Left renal cortex interstitium (tissue), 4 donors: Measurements from ENCODE around the gene BTBD9. TPM values are rescaled to one million over a fixed set of nuclear protein-coding genes. Genes with fewer than 3 reads are reported as not detected.

Experiments used
- DNase-seq, 4 donors: peaks; one replicate each; pipeline ENCODE4 v3.0.0-alpha.2; 2013; ENCODE audit warnings: low read depth in 4 of 4, low spot score in 2 of 4, missing footprints in 1 of 4
- polyA plus RNA-seq, 4 donors: library from polyadenylated mRNA; unstranded; fragments of 120-200 nt; gene quantifications; one replicate each; pipeline ENCODE4 v1.2.1, GENCODE V29; 2013; ENCODE audit not compliant: insufficient read length in 4 of 4

Gene BTBD9
- polyA plus RNA-seq, 4 donors = 12.1 to 15.7 (median 12.9) TPM

DNA sequence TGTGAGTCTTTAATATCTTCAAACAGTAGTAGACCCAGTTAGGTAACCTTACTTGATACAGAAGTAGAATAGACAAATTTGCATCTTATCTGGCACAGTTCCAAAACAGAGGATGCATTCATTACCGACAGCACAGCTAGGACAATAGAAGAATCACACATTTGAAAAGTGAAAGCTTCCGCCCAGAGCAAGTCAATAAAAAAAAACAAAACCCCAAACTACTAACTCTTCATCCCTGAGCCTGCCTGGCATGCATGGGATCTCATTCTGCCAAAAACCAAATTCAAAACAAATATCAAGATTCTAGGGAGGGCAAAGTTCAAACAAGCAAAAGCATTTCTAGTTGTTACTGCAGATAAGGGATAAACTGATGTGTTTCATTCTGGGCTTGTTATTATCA lies 235.4 kb downstream of the BTBD9 start:
- no peak for DNase-seq

DNA sequence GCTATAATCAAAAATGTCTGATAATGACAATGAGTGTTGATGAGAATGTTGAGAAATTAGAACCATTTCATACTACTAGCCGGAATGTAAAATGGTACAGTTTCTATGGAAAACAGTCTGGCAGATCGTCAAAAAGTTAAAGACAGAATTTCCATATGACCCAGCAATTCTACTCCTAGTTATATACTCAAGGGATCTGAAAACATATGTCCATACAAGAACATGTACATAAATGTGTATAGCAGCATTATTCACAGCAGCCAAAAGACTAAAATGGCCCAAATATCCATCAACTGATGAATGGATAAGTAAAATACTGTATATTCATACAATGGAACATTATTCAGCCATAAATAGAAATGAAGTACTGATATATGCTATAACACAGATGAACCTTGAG lies 236.2 kb downstream of the BTBD9 start:
- no peak for DNase-seq

DNA sequence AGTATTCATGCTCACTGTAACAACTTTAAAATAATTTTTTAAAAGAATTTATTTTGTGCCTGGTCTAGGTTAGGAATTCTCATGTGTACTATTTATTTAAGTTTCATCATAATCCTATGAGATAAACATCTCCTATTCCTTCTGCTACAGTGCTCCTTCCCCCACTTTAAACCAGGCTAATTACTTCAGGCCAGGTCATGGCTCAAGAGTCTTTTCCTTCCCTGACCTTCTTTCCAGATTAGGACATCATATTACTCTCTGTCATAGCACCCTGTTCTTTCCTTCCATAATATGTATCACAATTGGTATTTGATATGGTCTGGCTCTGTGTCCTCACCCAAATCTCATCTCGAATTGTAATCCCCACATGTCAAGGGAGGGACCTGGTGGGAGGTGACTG lies 239.0 kb downstream of the BTBD9 start:
- no peak for DNase-seq

DNA sequence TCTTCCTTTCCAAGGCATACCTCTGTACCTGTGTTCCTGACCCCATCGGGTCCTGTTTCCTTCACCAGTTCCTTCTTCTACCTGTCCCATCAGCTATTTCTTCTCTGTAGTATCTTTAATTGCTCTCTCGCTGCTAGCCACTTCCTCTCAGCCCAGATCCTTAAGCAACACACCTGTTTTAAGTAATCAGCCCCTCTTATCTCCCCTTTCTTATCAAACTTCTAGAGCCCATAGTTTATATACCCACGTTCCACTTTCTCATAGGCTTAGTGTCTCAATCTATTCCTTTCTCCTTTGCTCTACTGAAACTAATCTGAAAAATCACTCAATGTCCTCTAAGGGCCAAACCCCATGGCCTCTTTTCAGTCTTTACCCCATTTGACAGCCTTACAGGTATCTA lies 239.6 kb downstream of the BTBD9 start:
- no peak for DNase-seq

DNA sequence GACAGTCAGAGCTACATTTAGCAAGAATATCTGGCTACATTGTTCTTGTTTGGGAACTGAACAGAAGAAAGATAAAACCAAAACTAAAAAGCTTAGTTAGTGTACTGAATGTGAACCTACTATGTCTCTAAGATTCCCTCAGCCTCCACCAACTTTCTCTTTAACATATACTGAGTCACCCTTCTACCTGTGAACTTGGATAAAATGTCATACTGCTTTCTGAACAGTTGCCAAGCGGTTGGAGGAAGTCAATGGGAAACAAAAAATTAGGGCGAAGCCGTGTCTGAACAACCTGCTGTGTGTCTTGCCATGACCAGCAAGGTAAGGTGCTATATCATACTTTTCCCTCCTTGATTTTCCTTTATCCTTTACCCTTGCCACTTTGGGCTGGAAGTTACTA lies 243.5 kb downstream of the BTBD9 start:
- DNase-seq = no peak

DNA sequence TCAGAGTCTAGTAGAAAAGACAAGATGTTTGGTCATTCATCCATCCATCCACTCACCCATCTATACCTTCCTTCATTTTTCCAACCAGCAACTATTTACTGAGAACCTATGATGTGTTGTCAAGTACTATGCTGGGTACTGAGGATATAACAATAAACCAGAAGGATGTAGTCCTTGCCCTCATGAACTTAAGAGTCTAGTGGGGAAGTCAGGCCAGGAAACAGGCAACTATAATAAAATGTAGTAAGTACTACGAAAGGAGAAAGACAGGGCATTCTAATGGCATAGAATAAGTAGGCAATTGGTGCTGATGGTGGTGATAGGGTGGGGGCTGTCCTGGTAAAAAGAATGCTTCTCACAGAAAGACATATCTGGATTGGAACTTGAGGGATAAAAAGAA lies 245.7 kb downstream of the BTBD9 start:
- DNase-seq = no peak

DNA sequence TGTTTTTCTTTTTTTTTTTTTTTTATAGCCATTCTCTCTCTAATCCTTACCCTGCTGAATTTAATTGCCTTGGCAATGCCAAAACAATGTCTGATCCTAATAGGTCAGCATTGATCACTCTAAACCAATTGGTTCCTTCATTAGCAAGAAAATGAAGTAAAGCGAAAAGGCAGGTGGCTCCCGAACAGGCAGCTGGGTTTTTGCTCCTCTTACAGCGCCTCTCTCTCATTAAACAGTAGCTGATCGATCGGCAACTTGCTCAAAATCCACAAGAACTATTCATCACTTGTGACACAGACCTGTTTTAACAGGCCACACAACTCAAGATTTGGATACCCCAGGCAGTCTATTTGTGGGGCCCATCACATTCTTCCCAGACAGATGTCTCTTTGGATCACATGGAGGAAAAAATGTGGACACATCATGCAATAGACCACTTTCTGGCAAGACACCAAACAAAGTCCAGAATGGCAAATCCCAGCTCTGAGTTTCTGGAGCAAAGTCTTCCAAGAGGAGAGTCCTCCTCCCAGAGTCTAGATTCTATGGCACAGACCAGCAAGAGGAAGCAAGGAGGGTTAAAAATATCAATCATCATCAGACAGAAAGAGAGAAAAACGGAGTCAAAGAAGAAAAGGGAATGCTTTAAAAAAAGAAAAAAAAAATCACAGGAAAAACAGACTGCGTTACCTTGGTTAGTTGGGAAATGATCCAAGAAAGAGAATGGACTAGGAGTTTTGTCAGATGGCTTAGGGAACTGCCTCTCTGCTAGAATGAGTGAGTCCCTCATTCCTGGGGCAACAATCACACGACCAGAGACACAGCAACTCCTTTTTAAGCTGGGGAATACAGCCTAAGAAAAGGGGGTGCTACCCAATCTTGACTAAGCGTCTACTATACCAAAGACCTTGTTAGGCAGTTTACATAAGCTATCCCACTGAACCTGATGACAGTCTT lies 247.8 kb downstream of the BTBD9 start:
- DNase-seq = no peak

DNA sequence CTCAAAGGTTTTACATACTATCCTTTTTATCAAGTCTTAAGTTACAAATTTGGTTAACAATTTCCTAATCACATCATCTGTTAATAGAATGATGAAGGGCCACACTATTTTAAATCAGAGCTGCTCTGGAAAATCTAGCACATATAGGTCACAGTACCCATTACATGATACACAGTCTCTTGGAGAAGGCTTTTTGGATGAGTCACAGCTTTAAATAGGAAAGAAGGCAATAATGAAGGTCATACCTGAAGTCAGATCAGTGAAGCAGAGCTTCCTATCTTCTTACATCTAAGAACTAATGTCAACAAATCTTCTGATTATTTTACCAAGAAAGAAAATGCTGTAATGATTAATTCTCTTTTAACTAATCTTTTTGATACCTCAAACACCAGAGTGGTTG lies 248.5 kb downstream of the BTBD9 start:
- no peak for DNase-seq

DNA sequence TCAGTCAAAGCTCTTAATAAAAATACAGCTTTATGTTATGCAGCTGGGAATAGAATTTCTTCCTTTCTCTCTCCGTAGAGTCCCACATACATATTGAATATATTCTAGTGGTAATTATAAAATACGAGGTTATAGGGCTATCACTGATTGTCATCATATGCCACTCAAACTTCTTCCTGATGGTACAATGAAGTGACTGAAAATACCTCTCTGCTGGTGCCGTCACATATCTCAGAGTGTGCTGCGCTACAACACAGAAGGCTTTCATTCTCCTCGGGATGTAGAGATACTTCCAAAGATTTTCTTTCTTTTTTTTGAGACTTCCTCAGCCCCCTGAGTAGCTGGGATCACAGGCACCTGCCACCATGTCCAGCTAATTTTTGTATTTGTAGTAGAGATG lies 249.9 kb downstream of the BTBD9 start:
- DNase-seq = no peak

DNA sequence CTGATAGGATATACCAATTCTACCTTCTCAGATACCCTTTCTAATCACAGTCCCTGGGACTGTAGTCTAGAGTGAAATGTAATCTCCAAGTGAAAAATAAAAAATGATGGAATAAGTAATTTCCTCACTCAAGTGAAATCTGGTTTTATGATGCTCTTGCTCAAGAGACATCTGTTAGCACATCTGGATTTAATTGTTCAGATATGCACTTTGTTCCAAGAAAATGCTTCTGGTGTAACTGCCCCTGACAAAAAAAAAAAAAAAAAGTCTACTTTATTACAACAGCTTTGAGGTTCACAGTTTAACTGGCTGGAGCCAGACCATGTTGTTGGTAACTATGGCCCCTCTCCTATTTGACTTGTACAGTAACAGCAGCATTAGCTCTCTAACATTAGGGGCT lies 251.8 kb downstream of the BTBD9 start:
- DNase-seq = no peak

DNA sequence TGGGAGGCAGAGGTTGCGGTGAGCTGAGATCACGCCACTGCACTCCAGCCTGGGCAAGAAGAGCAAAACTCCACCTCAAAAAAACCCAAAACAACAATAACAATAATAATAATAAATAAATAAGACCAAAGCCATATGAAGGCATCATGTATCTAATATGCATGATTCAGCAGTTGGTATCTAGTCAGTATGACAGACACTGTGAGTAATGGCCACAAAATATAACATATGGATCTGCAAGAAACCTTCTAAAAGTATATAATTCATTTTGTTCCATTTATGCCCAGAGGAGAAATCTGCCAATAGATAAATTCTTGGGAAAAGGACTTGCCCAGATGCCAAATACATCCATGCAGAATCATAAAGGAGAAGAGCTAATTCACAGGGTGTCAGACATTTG lies 252.3 kb downstream of the BTBD9 start:
- no peak for DNase-seq

DNA sequence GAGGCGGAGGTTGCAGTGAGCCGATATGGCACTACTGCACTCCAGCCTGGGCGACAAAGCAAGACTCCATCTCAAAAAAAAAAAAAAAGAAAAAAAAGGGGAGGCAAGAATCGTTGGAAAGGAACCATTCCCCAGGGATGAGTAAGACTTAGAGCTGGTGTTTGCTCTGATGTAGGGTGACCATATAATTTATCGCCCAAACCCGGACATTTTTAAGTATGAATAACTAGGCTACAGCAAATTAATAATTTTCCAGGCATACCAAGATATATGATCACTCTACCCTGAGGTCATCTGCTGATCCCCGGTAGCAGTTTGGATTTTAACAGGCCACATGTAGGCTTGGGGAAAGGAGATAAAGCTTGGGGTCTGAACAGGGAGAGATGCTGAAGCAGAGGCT lies 260.9 kb downstream of the BTBD9 start:
- no peak for DNase-seq

DNA sequence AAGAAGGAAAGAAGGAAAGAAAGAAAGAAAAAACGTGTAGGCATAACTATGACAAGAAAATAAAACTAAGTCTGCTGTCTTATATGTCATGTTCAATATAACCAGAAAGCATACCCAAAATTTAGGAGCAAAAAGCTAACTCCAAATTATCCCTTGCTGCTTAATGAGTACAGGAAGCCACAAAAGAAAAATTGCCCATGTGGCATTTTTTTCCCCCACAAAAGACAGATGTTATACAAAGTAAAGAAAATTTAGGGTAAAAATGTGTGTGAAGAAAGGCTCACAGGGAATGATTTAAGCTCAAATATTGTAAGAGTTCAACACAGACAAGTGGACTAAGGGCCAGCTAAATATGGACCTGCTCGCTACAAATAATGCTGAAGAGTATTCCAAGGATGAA lies 263.8 kb downstream of the BTBD9 start:
- DNase-seq = no peak

DNA sequence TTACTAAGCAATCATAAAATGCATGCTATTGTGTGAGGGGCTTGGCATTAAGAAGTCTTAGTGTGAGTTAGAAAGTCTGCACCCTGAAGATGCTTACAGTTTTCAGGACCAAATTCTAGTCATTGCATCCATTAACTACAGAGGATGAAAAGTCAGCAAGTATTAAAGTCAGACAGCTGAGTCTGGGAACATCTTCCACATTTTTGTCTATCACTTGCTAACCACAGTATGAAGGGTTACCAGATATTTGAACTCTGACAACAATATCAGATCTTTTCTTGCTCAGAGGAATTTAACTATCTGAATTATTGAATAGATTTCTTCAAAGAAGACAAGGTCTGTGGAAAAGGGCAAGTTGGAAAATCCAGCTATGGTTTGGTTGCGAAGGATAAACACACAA lies 264.4 kb downstream of the BTBD9 start:
- DNase-seq = no peak

DNA sequence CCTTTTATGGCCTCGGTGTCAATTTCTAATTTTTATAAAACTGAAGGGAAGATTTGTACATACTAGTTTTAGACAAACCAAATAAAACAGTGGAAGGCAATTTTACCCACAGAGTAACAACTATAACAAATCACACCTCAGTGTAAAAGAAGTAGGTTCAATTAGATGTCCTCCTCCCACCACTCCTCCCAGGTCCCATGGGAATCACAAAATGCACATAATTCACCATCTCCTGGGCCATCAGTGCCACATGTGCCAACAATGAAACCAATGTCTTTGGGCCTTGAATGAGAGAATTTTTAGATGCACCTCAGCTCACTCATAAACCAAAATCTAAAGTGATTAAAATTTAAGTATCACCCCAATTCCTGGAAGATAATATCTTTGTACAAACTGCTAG lies 267.8 kb downstream of the BTBD9 start:
- no peak for DNase-seq

DNA sequence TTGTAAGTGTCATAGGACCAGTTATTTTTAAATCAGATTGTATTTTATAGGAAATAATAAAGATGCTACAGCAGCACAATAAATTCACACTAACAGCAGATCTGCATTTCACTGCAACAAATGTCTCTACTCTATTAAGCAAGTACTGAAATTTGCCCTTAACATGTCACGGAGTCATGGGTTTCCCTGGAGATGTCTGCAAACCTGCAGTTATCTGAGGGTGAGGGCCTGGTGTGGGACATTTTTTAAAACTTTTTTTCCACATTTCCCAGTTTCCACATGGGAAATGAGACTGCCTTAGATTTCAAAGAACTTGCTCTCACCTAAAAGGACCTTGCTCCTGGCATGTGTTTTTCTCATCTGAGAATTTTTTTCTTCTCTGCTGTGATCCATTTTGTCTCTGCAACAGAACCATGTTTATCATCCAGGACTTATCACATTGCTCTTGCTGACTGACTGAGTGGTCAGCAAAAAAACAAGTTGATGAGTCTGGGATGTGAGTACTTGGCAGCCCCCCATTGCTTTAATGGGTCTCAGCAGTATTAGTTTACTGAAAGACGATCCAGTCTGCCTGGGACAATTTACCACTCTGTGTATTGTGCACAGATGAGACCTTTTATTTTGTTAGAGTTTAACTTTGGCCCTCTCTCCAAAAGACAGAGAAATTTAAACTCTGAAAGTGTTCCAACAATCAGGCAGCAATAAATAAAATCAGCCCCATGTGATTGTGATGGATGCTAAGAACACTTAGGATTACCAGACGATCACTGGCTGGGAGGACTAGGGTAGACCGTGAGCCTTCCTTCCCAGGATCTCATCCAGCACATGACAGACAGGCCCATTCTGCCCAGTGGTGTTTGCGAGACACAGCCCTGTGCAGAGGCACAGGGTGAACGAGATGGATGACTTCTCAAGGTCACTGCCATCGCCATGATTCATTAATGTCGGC lies 268.8 kb downstream of the BTBD9 start:
- peak; percentile 39 to 67 (median 49) for DNase-seq

DNA sequence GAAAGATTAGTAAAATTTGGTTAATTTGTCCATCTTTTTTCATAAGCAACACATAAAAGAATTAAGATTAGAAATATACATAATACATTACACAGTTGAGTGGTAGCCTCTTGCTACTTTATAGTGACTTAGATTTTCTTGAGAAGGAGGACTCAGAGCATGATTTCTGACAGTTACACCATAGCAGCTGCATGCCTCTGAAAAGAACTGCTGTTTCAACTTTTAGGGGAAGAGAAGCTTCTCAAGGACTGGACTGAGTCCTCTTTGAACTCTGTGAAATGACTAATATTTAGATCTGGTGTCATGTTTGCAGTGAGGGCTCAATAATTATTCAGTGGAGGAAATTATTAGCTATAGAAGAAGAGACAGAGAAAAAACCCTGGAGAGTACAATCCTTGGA lies 272.5 kb downstream of the BTBD9 start:
- no peak for DNase-seq

DNA sequence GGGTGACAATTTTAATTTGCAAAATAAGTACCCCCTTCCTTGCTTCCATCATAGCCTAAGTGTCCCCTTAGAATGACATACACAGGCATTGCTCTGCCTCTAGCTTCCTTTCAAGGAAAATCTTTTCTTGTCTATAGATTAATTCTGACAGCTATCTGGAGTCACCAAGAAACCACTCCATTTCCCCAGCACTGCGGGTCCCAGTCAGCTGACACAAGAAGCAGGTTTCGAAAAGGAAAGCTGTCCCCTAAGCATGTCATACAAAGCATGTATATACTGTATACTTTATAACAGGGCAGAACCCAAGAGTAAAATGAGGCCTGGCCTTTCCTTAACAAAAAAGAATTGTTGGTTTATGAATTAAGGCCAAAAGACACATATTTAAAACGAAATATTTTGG lies 273.5 kb downstream of the BTBD9 start:
- DNase-seq = no peak

DNA sequence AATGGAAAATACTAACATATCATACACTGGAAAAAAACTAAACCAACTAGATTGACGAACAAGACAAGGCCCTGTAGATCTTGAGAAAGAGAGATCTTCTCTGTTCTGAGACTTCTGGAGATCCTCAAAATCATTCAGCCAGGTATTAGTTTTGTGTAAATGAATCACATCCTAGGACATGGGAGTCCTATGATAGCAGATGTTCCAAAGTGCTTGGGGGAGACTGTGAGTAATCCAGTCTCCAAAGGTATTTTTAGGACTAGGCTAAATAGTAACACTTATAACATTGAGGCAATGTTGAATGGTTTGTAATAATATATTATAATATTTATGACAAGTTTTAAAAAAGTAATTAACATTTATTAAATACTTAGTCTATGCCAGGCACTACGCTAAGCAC lies 275.0 kb downstream of the BTBD9 start:
- DNase-seq = no peak

DNA sequence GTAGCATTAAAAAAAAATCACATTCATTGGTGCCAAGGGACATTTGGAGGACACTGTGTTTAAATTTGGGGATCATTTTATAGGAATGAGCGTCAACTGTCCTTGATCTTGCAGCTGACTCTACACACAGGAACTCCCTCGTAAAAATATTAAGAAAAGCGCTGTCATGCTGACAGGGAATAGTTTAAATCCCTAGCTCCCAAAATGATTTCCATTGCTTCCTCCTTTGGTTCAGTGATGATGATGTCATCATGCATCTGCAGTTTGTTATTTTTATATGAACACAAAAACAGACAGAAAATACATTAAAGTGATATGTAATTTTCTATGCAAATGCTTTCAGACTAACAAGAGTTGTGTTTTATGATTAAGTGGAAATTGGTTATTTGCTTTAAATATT lies 275.6 kb downstream of the BTBD9 start:
- DNase-seq = no peak

DNA sequence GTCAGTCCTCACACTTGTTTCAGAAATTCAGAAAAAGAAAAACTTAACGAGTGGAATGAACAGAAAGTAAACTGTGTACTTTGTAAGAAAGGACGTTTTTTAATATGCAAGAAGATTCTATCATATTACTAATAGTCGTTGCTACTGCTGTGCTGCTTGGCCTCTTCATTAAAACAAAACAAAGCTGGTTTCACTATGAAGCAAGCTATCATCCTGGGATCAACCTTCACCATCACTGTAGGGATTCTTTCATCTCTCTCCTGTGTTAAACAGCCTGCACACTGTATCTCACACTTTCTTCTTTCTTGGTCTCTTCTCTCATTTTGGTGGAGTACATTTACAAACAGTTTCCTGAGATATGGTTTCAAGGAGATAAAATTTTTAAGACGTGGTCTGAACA lies 284.2 kb downstream of the BTBD9 start:
- DNase-seq = no peak

DNA sequence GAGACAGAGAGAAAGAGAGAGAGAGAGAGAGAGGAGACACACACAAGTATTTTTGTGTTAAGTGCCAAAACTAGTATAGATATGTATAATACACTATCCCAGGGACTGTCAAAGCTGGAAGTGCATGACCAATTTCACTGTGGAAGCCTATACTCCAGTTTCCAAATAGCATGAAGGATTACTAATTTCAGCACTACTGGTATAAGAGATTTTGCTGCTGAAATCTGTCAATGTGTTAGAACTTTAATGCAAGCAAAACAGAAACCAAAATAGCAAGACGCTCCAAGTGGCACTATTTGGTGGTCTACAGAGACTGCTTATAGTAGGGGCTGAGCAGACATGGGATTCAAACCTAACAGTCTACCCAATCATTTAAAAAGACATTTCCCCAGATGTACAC lies 284.8 kb downstream of the BTBD9 start:
- DNase-seq = no peak
